HG03064 (cell line): ENCODE data around the gene ZNRF2.
A peak's percentile ranks its signal among the peaks of the same experiment; 100 is the strongest.

Experiments used
- ATAC-seq: cut with Tn5 transposase; IDR thresholded peaks from one replicate; pipeline ENCODE4 v1.9.1; 2021; ENCODE audit warnings: low read depth; ENCODE audit not compliant: unreplicated experiment

The ZNRF2 gene

DNA sequence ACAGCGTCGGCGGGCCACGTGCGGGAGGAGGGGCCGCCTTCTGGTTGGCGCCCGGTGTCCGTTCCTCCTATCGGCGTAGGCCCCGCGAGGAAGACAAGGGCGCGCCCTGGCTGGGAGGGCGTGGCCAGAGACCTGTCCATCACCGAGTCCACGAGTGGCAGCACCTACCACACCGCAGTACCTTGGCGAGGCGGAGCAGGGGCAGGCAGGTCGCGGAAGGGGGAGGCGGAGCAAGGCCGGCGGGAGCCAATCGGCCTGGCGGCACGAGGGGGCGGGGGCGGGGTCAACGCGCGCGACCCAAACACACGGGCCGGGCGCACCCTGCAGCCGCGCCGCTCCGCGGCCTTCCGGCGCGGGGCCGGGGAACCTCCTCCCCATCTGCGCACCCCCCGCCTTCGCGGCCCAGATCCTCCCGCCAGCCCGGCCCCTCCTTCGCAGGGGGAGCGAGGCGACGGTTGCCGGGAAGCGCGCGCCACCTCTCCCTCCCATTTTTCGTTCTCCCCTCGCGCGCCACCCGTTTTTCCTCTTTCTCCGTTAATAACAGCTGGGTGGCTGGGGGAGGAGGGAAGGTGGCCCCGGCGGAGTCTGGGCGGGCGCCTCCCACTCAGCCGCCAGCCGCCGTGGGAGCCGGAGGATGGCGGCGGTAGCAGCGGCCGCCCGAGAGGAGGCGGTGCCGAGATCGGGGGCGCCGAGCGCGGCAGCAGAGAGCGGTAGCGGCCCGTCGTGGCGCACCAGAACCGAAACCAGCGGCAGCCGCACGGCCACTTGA is at the start of gene ZNRF2:
TSS of gene ZNRF2 (plus strand) at position 300 of the 769 bp plus-strand sequence. CDS start 761 bp downstream, outside the sequence.
- peak; percentile 76 for ATAC-seq

DNA sequence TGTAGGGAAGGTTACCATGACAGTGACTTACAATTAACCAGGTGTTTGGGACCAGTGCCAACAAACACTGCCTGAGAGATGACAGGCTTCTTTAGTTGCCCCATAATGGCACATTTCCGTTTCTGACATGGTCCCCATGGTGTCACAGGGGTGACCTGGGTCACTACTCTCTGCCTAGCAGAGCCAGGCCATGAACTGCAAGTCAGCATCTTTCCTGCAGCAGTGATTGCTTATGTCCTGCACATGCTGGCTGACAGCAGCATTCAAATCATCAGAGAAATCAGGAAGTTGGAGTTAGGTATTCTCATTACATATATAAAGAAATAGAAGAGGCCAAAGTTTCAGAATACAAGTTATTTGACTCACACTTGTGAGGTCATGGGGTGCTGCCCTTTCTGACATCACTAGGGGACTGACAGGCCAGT is 47.1 kb upstream of the ZNRF2 start:
- ATAC-seq, result no peak

GRCh38 chr7:30238721-30239441 is 45.5 kb upstream of the ZNRF2 start:
- peak; percentile 63 for ATAC-seq

- ATAC-seq, result no peak
Observed at GRCh38 chr7:30240106-30240800, 44.1 kb upstream of the ZNRF2 start.

- no peak for ATAC-seq
Observed at GRCh38 chr7:30241767-30242166, 42.6 kb upstream of the ZNRF2 start.

DNA sequence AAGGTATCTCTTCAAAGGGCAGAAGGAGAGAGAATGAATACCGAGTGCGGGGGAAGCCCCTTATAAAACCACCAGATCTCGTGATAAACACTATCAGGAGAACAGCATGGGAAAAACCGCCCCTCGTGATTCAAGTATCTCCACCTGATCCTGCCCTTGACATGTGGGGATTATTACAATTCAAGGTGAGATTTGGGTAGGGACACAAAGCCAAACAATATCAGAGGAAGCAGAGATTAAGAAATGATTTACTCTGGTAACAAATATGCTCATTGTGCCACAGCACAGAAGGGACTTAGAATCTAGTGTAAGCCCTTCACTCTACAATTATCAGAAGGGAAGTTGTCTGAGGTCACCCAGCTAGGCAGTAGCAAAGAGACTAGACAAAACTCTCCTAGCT is 40.1 kb upstream of the ZNRF2 start:
- ATAC-seq, result no peak

GRCh38 chr7:30245913-30246312 is 38.5 kb upstream of the ZNRF2 start:
- ATAC-seq, result no peak

DNA sequence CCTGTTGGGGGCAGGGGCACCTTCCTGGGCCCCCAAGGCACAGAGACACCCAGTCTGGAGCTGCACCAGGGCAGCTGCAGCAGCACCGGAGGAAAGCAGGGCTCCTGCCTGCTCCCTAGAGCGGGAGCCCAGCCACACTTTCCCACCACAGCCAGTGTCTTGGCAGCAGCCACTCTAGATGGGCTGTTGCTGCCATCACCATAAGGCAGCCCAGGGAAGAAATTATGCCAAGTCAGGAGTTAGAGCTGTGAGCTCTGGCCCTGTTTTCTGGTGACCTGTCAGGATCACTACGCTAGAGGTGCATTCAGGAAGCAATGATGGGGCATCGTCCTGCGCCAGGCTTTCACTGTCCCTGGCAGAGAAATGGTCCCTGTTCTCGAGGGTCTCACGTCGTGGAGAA is 38.0 kb upstream of the ZNRF2 start:
- ATAC-seq, result no peak

- ATAC-seq, result no peak
Observed at GRCh38 chr7:30247541-30248401, 36.6 kb upstream of the ZNRF2 start.

GRCh38 chr7:30249316-30249715 is 35.1 kb upstream of the ZNRF2 start:
- ATAC-seq, result no peak

DNA sequence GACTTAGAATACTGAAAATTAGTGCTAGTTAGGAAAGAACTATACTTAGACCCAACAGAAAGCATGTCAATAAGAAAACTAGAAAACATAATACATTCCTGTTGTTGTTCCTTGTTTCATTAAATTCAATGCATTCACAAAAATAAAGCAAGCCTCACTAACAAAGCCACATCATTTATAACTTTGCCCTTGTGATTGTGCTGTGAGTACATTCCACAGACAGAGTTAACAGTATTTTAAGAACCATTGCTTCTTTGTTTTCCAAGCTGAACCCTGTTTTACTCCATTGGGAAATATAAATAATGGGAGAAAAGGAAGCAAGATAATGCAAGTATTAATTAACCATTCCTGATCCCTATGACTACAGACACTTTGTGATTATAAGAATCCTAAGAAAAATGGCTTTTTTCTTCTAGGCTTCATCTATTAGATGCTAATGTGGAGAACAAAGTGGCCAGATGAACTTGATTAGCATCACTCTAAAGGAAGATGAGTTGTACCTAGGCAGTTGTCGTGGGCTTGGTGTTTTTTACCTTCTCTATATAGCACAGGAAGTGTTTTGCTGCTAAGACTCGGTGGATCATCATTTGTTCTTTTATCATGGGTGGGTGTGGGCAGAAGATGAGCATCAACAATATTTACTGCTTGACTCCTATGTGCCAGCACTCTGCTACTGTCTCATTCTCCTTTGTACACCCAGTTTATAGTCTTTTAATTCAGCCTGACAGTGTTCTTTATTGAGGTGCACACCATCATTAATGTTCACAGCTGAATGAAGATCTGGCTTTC is 34.2 kb upstream of the ZNRF2 start:
- no peak for ATAC-seq

- no peak for ATAC-seq
Observed at GRCh38 chr7:30251708-30252329, 32.6 kb upstream of the ZNRF2 start.

- no peak for ATAC-seq
Observed at GRCh38 chr7:30252885-30253795, 31.3 kb upstream of the ZNRF2 start.

GRCh38 chr7:30253796-30254165 is 30.6 kb upstream of the ZNRF2 start:
- ATAC-seq, result no peak

DNA sequence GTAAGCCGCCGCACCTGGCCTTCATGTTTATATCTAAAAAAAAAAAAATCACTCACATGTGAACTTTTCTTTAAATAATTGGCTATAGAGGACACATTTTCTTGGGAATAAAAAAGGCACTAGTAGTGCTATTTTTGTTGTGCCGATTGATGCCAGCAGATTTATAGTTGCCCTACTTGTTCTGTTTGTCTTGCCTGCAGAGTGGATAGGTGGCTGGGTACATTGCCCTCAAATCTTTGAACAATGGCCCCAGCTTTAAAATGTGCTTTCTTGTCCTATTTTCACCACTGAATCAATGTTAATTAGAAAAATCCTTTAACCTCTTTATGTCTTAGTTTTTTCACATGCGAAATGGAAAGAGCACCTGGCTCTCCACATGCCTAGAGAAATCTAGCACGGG is 30.1 kb upstream of the ZNRF2 start:
- no peak for ATAC-seq

- ATAC-seq, result no peak
Observed at GRCh38 chr7:30254717-30255063, 29.7 kb upstream of the ZNRF2 start.

DNA sequence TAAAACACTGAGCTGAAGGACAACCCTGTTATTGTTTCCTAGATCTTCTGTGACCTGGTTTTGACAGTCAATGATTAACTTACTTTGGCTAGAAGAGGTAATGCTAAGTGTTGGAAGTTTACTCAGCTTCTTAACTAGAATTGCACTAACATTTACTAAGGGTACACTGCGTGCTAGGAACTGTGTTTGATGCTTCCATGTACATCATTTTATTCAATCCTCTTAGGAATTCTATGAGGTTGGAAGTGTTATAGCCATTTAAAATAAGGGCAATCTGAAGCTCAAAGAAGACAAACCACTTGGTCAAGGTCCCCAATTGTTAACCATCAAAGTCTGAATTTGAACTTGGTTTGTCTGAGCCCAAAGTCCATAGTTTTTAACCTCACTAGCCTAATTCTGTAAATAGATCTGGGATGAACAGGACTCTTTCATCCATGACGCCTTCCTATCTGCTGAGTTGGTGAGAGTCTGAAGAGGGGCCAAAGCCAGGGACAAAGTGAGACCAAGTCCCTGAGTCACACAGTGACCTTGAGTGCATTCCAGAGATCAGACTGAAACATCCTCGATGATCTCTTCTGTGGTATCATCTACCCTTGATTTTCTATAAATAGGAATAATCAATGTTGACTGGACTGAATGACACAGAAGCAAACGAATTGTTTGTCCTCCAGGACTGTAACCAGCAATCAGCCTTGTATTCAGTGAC is 29.2 kb upstream of the ZNRF2 start:
- no peak for ATAC-seq

GRCh38 chr7:30256349-30256858 is 28.0 kb upstream of the ZNRF2 start:
- ATAC-seq, result no peak
